A549 (cell line): ENCODE measurements around the gene KRTAP5-2. TPM values are rescaled to one million over a fixed set of nuclear protein-coding genes. Genes with fewer than 3 reads are reported as not detected.
"Not testable (repeated sequence)": the region's sequence is repeated elsewhere in the genome, so short reads cannot be mapped to it uniquely, and the experiment has no call there.

ENCODE experiments used
- ATAC-seq, 2 experiments: fragments of 200-7000 bp in 1 of 2; fragments of >200 bp in 1 of 2; cut with Nextera tagmentation in 1 of 2; cut with Tn5 transposase in 1 of 2; 3 replicates each; pipeline versions ENCODE4 v1.8.0 to v1.9.1; 2018 to 2020; ENCODE audit warnings: mild to moderate bottlenecking in 1 of 2, moderate library complexity in 1 of 2
- CTCF ChIA-PET: fragments of 300-600 bp; sonication (Branson Sonifier 250); formaldehyde crosslinking; extraction: SDS; loops from one replicate; lab custom pipeline; 2021; ENCODE audit warnings: antibody characterized with exemption, inconsistent platforms; lab: Yijun Ruan, JAX
- POLR2A ChIA-PET: fragments of 350-600 bp; formaldehyde crosslinking; extraction: SDS; loops from one replicate; lab custom pipeline; 2021; ENCODE audit warnings: antibody characterized with exemption, inconsistent platforms; lab: Yijun Ruan, JAX
- DNase-seq, 2 experiments: peaks; one replicate each; pipeline versions ENCODE4 v3.0.0 to v3.0.0-alpha.2; 2011 to 2016; ENCODE audit warnings: low read depth in 1 of 2, low spot score in 1 of 2
- FAIRE-seq: peaks from 2 replicates; lab custom pipeline; 2011; peaks lifted over from hg19 to GRCh38; lab: Jason Lieb, UNC
- H3K27ac ChIP-seq, 2 experiments: fragments of >200 bp; sonication (Bioruptor Twin); formaldehyde crosslinking; 3 replicates each; pipeline ENCODE4 v1.5.1; 2016 to 2017
- H3K4me1 ChIP-seq: fragments of >200 bp; sonication (Bioruptor Twin); formaldehyde crosslinking; 3 replicates; pipeline ENCODE4 v1.6.1; 2016
- H3K4me2 ChIP-seq: fragments of >200 bp; sonication (Bioruptor Twin); formaldehyde crosslinking; 3 replicates; pipeline ENCODE4 v1.6.1; 2016
- H3K4me3 ChIP-seq: fragments of >200 bp; sonication (Bioruptor Twin); formaldehyde crosslinking; 3 replicates; pipeline ENCODE4 v1.5.1; 2016
- H3K9me3 ChIP-seq: fragments of >200 bp; sonication (Bioruptor Twin); formaldehyde crosslinking; 3 replicates; pipeline ENCODE4 v1.6.1; 2016
- HEYL ChIP-seq: fragments of 250-450 bp; sonication (Bioruptor Pico); IDR thresholded peaks from 2 replicates; pipeline ENCODE4 v1.8.0; 2021; ENCODE audit warnings: mild to moderate bottlenecking, moderate library complexity
- MAFK ChIP-seq: fragments of 450-650 bp; IDR thresholded peaks from 2 replicates; pipeline ENCODE4 v1.6.1; 2014; ENCODE audit not compliant: partially characterized antibody
- POLR2A ChIP-seq: IDR thresholded peaks from 2 replicates; pipeline ENCODE4 v1.6.1; 2012; ENCODE audit warnings: mild to moderate bottlenecking, low read length
- RFX5 ChIP-seq: fragments of 450-650 bp; IDR thresholded peaks from 2 replicates; pipeline ENCODE4 v1.7.1; 2014; ENCODE audit warnings: antibody characterized with exemption, mild to moderate bottlenecking, moderate library complexity
- ZC3H11A ChIP-seq: fragments of 450-650 bp; IDR thresholded peaks from 2 replicates; pipeline ENCODE4 v1.6.1; 2014; ENCODE audit warnings: antibody characterized with exemption, mild to moderate bottlenecking
- ZFP36 ChIP-seq: fragments of 450-650 bp; IDR thresholded peaks from 2 replicates; pipeline ENCODE4 v1.6.1; 2014; ENCODE audit warnings: borderline replicate concordance; ENCODE audit not compliant: partially characterized antibody
- WGBS: methylation state at CpG from one replicate; pipeline ENCODE4 v1.1.6; 2017; ENCODE audit errors: missing lambda C conversion rate; 5-methylcytosine and 5-hydroxymethylcytosine counted together
- polyA plus RNA-seq, 4 experiments: library from polyadenylated mRNA; depleted of rRNA in 3 of 4; stranded (reverse); fragments of >200 nt; fragmentation: RNase III in 1 of 4; extraction: RNeasy Plus Mini Kit Qiagen cat#74134 plus additional on column Dnase treatment in 1 of 4; gene quantifications; 2 replicates in 3 of 4; 3 replicates in 1 of 4; pipeline ENCODE4 v1.2.3, GENCODE V29; 2011 to 2017
- TF ChIP-seq, protein P1 (sequence below): fragments of >200 bp; sonication (Bioruptor Twin); formaldehyde crosslinking; IDR thresholded peaks from 2 replicates; pipeline ENCODE4 v1.6.1; 2016
- TF ChIP-seq, protein P2 (sequence below): fragments of 250-450 bp; sonication (Bioruptor Pico); IDR thresholded peaks from 2 replicates; pipeline ENCODE4 v1.5.0; 2020; ENCODE audit warnings: low read depth, mild to moderate bottlenecking, moderate library complexity
- TF ChIP-seq, protein P3 (sequence below): fragments of >200 bp; sonication (Bioruptor Twin); formaldehyde crosslinking; IDR thresholded peaks from 3 replicates; pipeline ENCODE4 v1.6.1; 2016

Gene KRTAP5-2
- polyA plus RNA-seq, 2 of the 4 experiments (the other 2 are of a cell fraction): not detected

DNA sequence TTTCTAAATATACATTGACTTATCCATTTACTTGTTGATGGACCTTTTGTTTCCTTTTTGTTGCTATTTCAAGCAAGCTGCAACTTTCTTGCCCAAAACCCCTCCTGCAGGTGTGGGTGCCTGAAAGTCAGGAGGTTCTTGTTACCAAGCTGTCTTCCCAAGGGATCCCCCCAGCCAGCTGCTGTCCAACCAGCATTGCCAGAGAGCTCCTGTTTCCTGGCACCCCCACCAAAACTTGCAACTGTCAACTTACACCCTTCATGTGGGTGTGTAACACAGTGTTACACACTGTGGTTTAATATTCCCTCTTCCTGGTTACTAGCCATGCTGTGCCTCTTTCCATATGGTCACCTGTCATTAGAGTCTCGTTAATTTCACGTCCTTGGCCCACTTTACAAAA is 11.4 kb downstream of the KRTAP5-2 start:
- TF ChIP-seq MAFK: no peak
- no peak for TF ChIP-seq HEYL (CRISPR knock-in tag)
- TF ChIP-seq, protein P1, sequence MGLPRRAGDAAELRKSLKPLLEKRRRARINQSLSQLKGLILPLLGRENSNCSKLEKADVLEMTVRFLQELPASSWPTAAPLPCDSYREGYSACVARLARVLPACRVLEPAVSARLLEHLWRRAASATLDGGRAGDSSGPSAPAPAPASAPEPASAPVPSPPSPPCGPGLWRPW: no peak
- TF ChIP-seq, protein P2, sequence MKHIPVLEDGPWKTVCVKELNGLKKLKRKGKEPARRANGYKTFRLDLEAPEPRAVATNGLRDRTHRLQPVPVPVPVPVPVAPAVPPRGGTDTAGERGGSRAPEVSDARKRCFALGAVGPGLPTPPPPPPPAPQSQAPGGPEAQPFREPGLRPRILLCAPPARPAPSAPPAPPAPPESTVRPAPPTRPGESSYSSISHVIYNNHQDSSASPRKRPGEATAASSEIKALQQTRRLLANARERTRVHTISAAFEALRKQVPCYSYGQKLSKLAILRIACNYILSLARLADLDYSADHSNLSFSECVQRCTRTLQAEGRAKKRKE (CRISPR knock-in tag): no peak
- TF ChIP-seq ZFP36: no peak
- FAIRE-seq (no peak), ATAC-seq (no peak), DNase-seq (no peak)
- ChIA-PET POLR2A (no interaction called here), CTCF (interaction anchor here (0.7 to 2.5 kb wide), 5 partner anchors 9 to 107 kb away, joined by 3 to 17 read pairs (median 3); no protein-coding TSS in a partner anchor)
- Histone ChIP-seq H3K9me3 (no peaks in the 10 kb centered on the region), H3K4me2 (no peak overlapping the region), H3K27ac (no peak overlapping the region), H3K4me3 (no peak overlapping the region), H3K4me1 (peaks cover 15% of the 10 kb centered on the region)
- WGBS: 63% methylated on average over 2 of the region's 2 CpGs

DNA sequence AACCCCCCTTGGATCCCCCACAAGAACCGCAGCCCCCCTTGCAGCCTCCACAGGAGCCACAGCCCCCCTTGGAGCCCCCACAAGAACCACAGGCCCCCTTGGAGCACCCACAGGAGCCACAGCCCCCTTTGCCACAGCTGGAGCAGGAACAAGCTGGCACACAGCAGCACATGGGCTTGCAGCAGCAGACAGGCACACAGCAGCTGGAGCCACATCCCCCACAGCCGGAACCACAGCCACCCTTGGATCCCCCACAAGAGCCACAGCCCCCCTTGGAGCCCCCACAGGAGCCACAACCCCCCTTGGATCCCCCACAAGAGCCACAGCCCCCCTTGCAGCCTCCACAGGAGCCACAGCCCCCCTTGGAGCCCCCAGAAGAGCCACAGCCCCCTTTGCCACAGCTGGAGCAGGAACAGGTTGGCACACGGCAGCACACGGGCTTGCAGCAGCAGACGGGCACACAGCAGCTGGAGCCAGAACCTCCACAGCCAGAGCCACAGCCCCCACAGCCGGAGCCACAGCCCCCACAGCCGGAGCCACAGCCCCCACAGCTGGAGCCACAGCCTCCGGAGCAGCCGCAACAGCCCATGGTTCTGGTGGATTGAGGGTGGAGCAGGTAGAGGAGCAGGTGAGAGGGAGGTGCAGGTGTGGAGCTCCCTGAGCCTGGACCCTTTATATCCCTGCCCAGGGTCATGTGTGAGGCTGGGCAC is 13.3 kb downstream of the KRTAP5-2 start, which contains the start of gene KRTAP5-1:
KRTAP5-1 (minus strand) TSS at position 623 of the 710 bp plus-strand sequence; CDS start at position 589, 34 bp downstream.
- H3K4me3 ChIP-seq, POLR2A ChIA-PET, FAIRE-seq, DNase-seq, H3K27ac ChIP-seq, ATAC-seq, H3K9me3 ChIP-seq, H3K4me2 ChIP-seq: not testable (repeated sequence)
- peaks cover 15% of the 10 kb centered on the region for H3K4me1 ChIP-seq
- WGBS: 73% methylated on average over 4 of the region's 9 CpGs
- CTCF ChIA-PET: interaction anchor here (1.8 to 2.9 kb wide), 3 partner anchors 10 to 11 kb away, joined by 6 to 17 read pairs (median 11); no protein-coding TSS in a partner anchor

DNA sequence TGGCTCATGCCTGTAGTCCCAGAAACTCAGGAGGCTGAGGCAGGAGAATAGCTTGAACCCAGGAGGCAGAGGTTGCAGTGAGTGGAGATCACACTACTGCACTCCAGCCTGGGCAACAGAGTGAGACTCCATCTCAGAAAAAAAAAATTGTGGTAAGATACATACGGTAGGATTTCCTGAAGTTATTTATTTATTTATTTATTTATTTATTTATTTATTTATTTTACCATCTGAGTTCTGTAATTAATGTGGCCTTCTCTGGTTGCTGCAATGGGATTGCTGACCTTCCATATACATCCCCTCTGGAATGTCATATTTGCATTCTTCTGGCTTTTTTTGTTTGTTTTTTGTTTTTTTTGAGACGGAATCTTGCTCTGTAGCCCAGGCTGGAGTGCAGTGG is 15.2 kb downstream of the KRTAP5-2 start:
- FAIRE-seq, H3K4me2 ChIP-seq, DNase-seq, H3K27ac ChIP-seq, ATAC-seq, H3K4me1 ChIP-seq, H3K4me3 ChIP-seq, POLR2A ChIA-PET: not testable (repeated sequence)
- H3K9me3 ChIP-seq: peaks cover 12% of the 10 kb centered on the region
- CTCF ChIA-PET: interaction anchor here (1.3 to 2.9 kb wide), 4 partner anchors 9 to 569 kb away, joined by 5 to 13 read pairs (median 8); no protein-coding TSS in a partner anchor
- peak; percentile 98 for TF ChIP-seq ZC3H11A
- 80% methylated on average over 2 of the region's 2 CpGs for WGBS

DNA sequence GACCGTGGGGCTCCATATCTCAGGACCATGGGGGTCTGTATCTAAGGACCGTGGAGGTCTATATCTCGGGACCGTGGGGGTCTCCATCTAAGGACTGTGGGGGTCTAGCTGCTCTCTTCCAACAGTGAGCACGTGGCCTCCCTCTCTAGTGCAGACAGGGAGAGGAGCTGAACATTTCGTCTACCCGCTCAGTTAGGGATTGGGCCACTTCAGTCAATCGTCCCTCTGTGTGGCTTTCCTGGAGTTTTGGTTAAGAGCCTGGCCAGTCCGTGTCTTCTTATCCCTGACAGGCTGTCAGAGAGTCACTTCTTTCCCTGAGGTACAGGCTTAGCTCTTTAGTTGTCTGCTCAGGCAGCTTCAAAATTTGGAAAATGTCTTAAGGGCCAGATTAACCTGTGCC is 16.1 kb downstream of the KRTAP5-2 start:
- H3K4me3 ChIP-seq: no peak overlapping the region
- CTCF ChIA-PET: interaction anchor here (0.8 to 2.9 kb wide), 5 partner anchors 8 to 570 kb away, joined by 4 to 13 read pairs (median 6); no protein-coding TSS in a partner anchor
- H3K9me3 ChIP-seq: peaks cover 17% of the 10 kb centered on the region
- no peaks in the 10 kb centered on the region for H3K4me1 ChIP-seq
- no peak overlapping the region for H3K4me2 ChIP-seq
- peak; percentile 45 to 56; a peak in 5 of 6 replicates for ATAC-seq
- POLR2A ChIA-PET: no interaction called here
- no peak for TF ChIP-seq ZFP36
- TF ChIP-seq, protein P2 (CRISPR knock-in tag): no peak
- DNase-seq: no peak
- no peak overlapping the region for H3K27ac ChIP-seq
- FAIRE-seq: no peak
- WGBS: 43% methylated on average over 9 of the region's 9 CpGs

DNA sequence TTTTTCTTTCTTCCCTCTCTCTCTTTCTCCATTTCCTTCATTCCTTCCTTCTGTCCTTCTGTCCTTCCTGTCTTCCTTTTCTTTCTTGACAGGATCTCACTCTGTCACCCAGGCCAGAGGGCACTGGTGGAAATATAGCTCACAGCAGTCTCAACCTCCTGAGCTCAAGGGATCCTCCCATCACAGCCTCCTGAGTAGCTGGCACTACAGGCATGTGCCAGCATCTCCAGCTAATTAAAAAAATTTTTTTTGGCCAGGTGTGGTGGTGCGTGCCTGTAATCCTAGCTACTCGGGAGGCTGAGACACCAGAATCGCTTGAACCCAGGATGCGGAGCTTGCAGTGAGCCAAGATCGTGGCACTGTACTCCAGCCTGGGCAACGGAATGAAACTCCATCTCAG is 21.3 kb downstream of the KRTAP5-2 start:
- FAIRE-seq (no peak), ATAC-seq (no peak), DNase-seq (no peak)
- H3K4me1 ChIP-seq: peaks cover 16% of the 10 kb centered on the region
- H3K4me3 ChIP-seq: no peak overlapping the region
- TF ChIP-seq RFX5: no peak
- no peak for TF ChIP-seq POLR2A
- TF ChIP-seq, protein P3, sequence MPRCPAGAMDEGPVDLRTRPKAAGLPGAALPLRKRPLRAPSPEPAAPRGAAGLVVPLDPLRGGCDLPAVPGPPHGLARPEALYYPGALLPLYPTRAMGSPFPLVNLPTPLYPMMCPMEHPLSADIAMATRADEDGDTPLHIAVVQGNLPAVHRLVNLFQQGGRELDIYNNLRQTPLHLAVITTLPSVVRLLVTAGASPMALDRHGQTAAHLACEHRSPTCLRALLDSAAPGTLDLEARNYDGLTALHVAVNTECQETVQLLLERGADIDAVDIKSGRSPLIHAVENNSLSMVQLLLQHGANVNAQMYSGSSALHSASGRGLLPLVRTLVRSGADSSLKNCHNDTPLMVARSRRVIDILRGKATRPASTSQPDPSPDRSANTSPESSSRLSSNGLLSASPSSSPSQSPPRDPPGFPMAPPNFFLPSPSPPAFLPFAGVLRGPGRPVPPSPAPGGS: no peak
- 72% methylated on average over 6 of the region's 6 CpGs for WGBS
- H3K27ac ChIP-seq: no peak overlapping the region
- POLR2A ChIA-PET: no interaction called here
- H3K9me3 ChIP-seq: peaks cover 17% of the 10 kb centered on the region
- no peak overlapping the region for H3K4me2 ChIP-seq
- CTCF ChIA-PET: interaction anchor here (0.7 to 26.3 kb wide), 14 partner anchors 11 to 581 kb away, joined by 3 to 719 read pairs (median 4); no protein-coding TSS in a partner anchor

DNA sequence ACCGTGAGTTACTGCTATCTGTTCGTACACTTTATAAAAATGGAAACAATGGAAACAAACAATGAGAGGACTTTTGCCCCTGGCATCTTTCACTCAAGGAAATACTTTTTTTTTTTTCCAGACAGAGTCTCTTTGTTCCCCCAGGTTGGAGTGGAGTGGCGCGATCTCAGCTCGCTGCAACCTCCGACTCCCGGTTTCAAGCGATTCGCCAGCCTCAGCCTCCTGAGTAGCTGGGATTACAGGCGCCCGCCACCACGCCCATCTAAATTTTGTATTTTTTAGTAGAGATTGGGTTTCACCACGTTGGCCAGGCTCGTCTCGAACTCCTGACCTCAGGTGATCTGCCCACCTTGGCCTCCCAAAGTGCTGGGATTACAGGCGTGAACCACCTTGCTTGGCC is 22.3 kb downstream of the KRTAP5-2 start:
- DNase-seq, H3K27ac ChIP-seq, ATAC-seq, H3K4me3 ChIP-seq, H3K4me2 ChIP-seq, POLR2A ChIA-PET, FAIRE-seq: not testable (repeated sequence)
- H3K4me1 ChIP-seq: peaks cover 22% of the 10 kb centered on the region
- WGBS: 85% methylated on average over 16 of the region's 16 CpGs
- peaks cover 17% of the 10 kb centered on the region for H3K9me3 ChIP-seq
- CTCF ChIA-PET: interaction anchor here (1.0 to 26.3 kb wide), 11 partner anchors 10 to 582 kb away, joined by 3 to 719 read pairs (median 6); partner anchors contain the start of genes KRTAP5-2 and KRTAP5-5
